Fibroblast of villous mesenchyme (primary cell): Measurements from ENCODE around the gene SLC16A1. TPM values are rescaled to one million over a fixed set of nuclear protein-coding genes. Genes with fewer than 3 reads are reported as not detected.

Experiments
- DNase-seq: peaks from one replicate; pipeline ENCODE4 v3.0.0-alpha.2; 2010; ENCODE audit warnings: low read depth
- H3K4me3 ChIP-seq: 2 replicates; pipeline ENCODE4 v1.5.1; 2011; ENCODE audit warnings: low read depth, mild to moderate bottlenecking, low read length
- total RNA-seq: library from RNA; depleted of rRNA; stranded (reverse); fragments of >200 nt; gene quantifications from 2 replicates; pipeline ENCODE4 v1.2.3, GENCODE V29; 2012
- TF ChIP-seq, protein P1 (sequence below): IDR thresholded peaks from 2 replicates; pipeline ENCODE4 v1.5.1; 2012; ENCODE audit warnings: low read depth, mild to moderate bottlenecking, low read length; ENCODE audit not compliant: insufficient read depth

The SLC16A1 gene
- total RNA-seq, 1 donor, result 129 TPM

- H3K4me3 ChIP-seq, result no peak overlapping the region
- DNase-seq, result no peak
- TF ChIP-seq, protein P1, sequence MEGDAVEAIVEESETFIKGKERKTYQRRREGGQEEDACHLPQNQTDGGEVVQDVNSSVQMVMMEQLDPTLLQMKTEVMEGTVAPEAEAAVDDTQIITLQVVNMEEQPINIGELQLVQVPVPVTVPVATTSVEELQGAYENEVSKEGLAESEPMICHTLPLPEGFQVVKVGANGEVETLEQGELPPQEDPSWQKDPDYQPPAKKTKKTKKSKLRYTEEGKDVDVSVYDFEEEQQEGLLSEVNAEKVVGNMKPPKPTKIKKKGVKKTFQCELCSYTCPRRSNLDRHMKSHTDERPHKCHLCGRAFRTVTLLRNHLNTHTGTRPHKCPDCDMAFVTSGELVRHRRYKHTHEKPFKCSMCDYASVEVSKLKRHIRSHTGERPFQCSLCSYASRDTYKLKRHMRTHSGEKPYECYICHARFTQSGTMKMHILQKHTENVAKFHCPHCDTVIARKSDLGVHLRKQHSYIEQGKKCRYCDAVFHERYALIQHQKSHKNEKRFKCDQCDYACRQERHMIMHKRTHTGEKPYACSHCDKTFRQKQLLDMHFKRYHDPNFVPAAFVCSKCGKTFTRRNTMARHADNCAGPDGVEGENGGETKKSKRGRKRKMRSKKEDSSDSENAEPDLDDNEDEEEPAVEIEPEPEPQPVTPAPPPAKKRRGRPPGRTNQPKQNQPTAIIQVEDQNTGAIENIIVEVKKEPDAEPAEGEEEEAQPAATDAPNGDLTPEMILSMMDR, result no peak
These were observed 78.2 kb downstream of the SLC16A1 start for GRCh38 chr1:112877750-112878149.

DNA sequence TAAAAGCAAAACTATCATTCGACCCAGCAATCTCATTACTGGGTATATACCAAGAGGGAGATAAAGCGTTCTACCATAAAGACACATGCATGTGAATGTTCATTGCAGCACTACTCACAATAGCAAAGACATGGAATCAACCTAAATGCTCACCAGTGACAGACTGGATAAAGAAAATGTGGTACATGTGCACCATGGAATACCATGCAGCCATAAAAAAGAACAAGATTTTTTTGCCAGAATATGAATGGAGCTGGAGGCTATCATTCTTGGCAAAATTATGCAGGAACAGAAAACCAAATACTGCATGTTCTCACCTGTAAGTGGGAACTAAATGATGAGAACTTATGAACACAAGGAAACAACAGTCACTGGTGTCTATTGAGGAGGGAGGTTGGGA is 79.7 kb downstream of the SLC16A1 start:
- H3K4me3 ChIP-seq, result no peak overlapping the region
- DNase-seq, result no peak
- TF ChIP-seq, protein P1, result no peak

DNA sequence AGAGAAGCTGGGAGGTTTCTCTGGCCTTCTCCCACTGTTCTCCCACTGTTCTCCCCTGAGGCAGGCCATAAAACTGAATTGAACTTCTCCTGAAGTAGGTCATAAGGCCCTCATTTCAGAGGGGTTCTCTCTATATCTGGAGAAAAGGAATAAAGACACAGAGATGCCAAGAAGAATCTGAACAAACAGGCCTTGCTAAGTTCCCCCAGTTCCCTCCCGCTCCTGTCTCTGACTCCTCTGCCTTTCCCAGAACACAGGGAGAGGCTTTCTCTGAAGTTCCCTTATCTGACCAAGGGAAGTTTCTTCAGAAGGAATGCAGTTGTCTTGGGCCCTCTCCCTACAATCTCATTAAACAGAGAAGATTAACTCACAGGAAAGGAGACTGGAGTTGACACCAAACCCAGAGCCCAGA is 83.4 kb downstream of the SLC16A1 start:
- DNase-seq, result peak; percentile 61
- TF ChIP-seq, protein P1, result no peak
- no peak overlapping the region for H3K4me3 ChIP-seq

DNA sequence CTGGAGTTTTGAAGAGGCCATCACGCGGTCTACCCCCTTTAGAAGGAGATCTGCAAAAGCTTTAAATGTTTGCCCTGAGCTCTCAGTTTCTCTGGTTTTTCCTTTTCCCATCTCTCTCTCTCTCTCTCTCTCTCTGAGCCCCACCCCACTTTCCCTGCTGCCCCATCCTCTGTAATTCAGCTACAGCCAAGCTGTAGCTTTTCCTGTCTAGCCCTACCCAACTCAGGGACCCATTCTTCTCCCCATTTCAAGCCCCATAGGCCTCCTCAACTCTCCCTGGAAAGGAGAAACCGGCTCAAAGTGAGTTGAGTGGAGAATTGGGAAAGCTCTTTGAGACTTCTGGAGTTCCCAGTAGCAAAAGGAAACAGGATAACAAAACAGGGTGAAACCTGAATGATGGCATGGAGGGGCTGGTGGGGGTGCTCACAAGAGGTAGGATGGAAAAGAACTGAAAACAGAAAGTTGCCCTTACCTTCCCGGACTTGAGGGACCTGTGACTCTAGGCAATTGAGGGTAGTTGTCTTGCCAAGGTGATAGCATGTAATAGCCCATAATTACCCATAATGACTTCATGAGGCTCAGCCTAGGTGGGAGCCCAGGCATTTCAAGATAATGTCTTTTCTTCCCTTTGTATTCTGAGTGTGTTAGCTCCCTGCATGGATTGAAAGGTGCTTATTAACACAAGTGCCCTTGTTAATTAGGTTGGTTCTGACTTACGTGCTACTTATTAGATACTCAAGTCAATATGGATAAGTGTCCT is 84.9 kb downstream of the SLC16A1 start:
- TF ChIP-seq, protein P1, result no peak
- no peak for DNase-seq
- no peak overlapping the region for H3K4me3 ChIP-seq

GRCh38 chr1:112869895-112870294 is 86.1 kb downstream of the SLC16A1 start:
- TF ChIP-seq, protein P1, result no peak
- DNase-seq, result no peak
- H3K4me3 ChIP-seq, result no peak overlapping the region

DNA sequence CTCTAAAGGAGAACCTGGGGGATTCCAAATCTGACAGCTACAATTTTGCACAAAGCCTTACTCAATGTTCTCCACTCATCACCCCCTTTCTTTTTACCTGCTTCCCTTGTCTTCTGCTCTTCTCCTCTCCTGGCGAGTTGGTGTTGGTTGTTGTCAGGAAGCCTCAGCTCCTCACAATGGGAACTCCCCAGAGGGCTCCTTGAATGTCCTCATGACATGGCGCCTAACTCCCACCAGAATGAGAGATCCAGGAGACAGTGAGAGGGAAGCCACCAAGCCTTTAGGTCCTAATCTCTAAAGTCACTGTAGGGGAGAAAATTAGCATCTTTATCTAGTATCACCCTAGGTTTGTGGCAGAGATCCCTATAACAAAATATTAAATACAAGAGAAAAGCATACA is 87.8 kb downstream of the SLC16A1 start:
- H3K4me3 ChIP-seq, result no peak overlapping the region
- DNase-seq, result no peak
- TF ChIP-seq, protein P1, result no peak

DNA sequence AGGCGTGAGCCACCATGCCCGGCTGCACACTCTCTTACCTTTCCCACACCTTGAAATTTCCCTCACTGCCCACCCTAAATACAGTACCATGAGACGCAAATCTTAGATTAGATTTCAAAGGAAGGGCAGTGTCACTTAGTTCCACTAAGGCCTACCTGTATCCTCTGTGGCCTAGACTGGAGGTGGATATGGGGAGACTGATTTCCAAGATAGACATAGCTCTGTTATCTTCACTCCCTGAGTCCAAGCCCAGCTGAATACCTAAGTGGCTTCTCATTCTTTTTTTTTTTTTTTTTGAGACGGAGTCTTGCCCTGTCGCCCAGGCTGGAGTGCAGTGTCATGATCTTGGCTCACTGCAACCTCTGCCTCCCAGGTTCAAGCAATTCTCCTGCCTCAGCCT is 89.0 kb downstream of the SLC16A1 start:
- no peak overlapping the region for H3K4me3 ChIP-seq
- TF ChIP-seq, protein P1, result no peak
- no peak for DNase-seq
